ENCODE measurements around the gene LUZP4.
"Not testable (repeated sequence)": the region's sequence is repeated elsewhere in the genome, so short reads cannot be mapped to it uniquely, and the experiment has no call there.

LUZP4 gene

GRCh38 chrX:115339441-115340025 is 50.0 kb downstream of the LUZP4 start:
- DNase-seq, result no peak

GRCh38 chrX:115341421-115341820 is 51.9 kb downstream of the LUZP4 start:
- DNase-seq, result no peak

GRCh38 chrX:115344885-115345614 is 55.5 kb downstream of the LUZP4 start:
- DNase-seq, result no peak

GRCh38 chrX:115345615-115346014 is 56.1 kb downstream of the LUZP4 start:
- DNase-seq, result no peak

DNA sequence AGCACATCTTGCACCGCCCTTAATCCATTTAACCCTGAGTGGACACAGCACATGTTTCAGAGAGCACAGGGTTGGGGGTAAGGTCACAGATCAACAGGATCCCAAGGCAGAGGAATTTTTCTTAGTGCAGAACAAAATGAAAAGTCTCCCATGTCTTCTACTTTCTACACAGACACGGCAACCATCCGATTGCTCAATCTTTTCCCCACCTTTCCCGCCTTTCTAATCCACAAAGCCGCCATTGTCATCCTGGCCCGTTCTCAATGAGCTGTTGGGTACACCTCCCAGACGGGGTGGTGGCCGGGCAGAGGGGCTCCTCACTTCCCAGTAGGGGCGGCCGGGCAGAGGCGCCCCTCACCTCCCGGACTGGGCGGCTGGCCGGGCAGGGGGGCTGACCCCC is 57.2 kb downstream of the LUZP4 start:
- not testable (repeated sequence) for DNase-seq

- no peak for DNase-seq
These were observed 59.1 kb downstream of the LUZP4 start for GRCh38 chrX:115348446-115349225.

- DNase-seq, result no peak
These were observed 61.3 kb downstream of the LUZP4 start for GRCh38 chrX:115350711-115351381.

DNA sequence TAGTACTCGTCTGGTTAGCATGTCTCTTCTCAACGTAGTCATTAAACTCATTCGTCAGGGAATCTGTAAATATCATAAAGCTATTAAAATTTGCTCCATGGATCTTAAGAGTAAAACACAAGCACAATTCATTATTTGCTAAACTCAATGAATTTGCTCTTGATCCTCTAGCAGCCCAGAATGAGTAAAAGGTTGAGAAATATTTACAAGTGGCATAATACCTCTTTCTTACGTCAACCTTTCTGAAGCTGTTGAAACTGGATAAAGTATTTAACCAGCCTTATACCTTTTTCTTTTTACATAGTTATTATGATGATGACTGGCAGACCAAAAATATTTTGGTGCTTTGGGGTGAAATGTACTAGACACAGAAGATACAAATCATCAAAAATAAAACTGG is 66.9 kb downstream of the LUZP4 start:
- no peak for DNase-seq

Data from CD4-positive, alpha-beta T cell treated with Interleukin-4 for 4 hours (primary cell).